SW480 (cell line): Measurements from ENCODE around the gene ASB2.

ENCODE experiments used
- DNase-seq: peaks from one replicate; pipeline ENCODE4 v3.0.0-alpha.2; 2016; ENCODE audit warnings: low spot score

ASB2 gene

GRCh38 chr14:94001501-94002396, 25.4 kb upstream of the ASB2 start:
- peak; percentile 94 for DNase-seq

- DNase-seq = no peak
These were observed 24.6 kb upstream of the ASB2 start for GRCh38 chr14:94001016-94001415.

- DNase-seq = no peak
These were observed 23.9 kb upstream of the ASB2 start for GRCh38 chr14:94000267-94000666.

- DNase-seq = no peak
These were observed 23.2 kb upstream of the ASB2 start for GRCh38 chr14:93999573-93999972.

- DNase-seq = no peak
These were observed 22.6 kb upstream of the ASB2 start for GRCh38 chr14:93998871-93999403.

- DNase-seq = no peak
These were observed 21.8 kb upstream of the ASB2 start for GRCh38 chr14:93997916-93998870.

- DNase-seq = peak; percentile 73
These were observed 20.7 kb upstream of the ASB2 start, which contains the start of gene CCDC197 for GRCh38 chr14:93997082-93997481. TSS of gene CCDC197 (plus strand) at chr14:93997301. CDS start at chr14:93998132, 831 bp downstream.

GRCh38 chr14:93996130-93996695, 19.8 kb upstream of the ASB2 start:
- DNase-seq = no peak

DNA sequence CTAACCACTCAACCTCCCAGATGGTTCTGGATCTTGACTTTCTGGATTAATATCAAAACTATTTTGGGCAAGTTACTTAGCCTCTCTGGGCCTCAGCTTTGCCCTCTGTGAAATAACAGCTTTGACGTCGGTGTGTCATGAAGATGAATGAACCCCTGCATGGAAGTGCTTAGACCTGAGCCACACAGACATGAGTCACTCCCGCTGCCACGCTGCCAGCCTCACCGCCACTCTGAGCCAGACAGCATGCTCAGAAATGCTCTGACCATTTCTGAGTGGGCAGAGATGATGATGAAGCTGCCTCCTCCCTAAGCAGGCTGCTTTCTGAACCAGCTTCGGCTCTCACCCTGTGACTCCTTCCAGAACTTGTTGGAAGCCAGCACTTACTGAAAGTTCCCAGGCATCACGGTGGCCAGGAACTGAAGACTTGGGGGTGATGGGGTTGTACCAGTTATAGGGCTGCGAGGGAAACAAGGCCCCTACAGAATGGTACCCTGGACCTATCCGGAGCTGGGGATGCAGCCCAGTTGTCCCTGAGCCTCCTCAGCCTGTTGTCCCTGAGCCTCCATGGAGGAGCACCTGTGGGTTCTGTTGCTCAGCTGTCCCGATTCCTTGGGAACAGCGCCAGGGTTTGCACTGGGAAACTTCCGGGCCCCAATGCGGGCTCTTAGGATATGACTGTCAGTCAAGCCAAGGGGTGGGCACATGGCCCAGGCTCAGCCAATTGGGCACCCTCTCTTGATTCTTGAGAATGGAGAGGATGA, 18.7 kb upstream of the ASB2 start:
- peak; percentile 85 for DNase-seq

DNA sequence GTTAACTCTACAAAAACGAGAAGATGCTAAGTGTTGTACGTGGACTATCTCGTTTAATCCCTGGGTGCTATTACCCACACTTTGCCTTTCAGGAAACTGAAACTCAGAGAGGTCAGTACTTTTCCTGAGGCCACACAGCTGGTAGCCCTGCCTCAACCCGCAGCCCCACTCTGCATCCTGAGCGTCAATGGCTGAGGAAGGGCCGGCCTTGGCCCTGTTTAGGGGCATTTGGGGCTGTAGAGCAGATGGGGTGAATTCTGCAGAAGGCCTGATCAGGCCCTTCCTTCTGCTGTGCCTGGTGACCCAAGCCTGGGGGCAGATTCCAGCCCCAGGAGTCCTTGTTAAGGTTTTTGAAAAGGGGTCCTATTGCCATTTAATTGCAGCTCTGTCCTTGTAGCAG, 17.0 kb upstream of the ASB2 start:
- no peak for DNase-seq

DNA sequence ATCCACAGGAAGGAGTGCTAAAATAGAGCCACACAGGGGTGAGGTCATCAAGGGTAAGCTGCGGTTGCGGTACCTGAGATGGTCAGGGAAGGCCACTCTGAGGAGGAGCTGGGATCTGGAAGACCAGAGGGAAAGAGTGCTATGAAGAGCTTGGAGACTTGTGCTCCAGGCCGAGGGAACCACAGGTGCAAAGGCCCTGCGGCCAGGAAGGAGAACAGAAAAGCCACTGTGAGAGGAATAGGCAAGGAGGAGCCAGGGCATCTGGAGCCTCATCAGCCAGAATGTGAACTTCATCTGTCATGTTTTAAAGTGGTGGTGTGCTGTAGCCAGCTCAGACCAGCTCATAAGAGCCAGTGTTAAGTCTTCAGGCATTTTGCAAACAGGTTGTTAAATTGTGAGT, 15.3 kb upstream of the ASB2 start:
- no peak for DNase-seq

DNA sequence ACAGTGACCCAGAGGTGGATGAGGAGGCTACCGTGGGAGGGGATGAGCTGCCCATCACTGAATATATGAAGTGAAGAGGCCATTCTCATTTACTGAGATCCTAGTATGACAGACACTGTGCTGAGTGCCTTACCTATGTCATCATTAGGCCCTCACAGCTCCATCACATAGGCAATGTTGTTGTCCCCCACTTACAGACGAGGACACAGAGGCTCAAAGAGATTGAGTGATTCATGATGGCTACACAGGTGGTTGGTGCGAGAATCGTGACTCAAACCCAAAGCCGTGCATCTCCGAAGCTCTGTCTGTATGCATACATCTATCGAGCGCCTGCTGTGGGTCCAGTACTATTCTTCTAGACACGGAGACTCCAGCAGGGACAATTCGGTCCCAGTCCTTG, 14.8 kb upstream of the ASB2 start:
- no peak for DNase-seq

DNA sequence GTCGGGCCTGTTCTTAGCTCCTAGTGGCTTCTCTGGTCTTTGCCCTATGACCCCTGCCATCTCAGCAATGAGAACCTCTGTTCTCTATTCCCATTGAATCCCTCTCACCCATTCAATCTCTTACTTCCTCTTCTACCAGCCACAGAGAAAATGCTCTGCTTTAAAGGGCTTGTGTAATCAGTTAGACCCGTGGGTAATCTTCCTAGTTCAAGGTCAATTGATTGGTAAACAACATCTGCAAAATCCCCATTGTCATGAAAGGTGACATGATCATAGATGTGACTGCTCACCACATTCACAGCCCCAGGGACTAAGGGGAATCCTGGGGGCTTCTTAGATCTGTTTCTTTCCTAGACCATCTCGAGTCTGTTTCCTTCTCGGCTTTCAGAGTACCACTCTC, 13.6 kb upstream of the ASB2 start:
- no peak for DNase-seq

DNA sequence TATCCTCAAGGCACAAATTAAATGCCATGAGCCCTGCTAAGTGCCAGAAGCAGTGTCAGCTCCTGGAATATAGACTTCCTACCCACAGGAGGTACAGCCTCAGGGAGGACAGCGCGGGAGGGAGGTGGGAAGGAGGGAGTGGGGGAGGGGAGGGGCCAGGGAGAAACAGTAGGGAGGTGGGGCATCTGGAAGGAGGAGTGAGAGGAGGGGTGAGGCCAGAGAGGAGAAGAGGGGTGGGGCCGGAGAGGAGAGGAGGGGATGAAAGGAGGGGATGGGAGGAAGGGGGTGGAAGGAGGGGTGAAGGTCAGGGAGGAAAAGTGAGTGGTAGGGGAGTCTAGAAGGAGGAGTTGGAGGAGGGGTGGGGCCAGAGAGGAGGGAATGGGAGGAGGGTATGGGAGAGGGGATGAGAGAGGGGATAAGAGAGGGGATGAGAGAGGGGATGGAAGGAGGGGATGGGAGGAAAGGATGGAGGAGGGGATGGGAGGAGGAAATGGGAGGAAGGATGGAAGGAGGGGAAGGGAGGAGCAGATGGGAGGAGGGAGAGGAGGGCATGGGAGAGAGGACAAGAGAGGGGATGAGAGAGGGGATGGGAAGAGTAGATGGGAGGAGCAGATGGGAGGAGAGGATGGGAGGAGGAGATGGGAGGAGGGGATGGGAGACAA, 11.6 kb upstream of the ASB2 start:
- DNase-seq = no peak

GRCh38 chr14:93987376-93987775, 11.0 kb upstream of the ASB2 start:
- DNase-seq = no peak

- no peak for DNase-seq
These were observed 10.6 kb upstream of the ASB2 start for GRCh38 chr14:93986955-93987354.

DNA sequence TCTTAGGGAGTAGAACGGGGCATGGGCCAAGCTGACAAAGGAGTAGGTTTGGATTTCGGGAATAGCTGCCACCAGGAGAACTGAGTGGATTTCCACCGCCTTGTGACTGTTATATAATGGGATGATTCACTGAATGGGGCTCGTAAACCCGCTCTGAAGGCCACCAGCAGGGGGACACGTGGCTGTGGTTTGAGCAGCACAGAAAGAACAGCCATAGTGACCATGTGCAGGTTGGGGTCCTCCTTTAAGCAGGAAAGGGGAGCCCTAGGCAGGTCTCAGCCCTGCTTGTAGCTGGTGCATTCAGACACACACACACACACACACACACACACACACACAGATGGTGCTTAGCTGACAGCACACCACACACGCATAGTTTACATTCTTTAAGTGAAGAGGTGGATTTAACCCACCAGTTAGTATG, 8.6 kb upstream of the ASB2 start:
- peak; percentile 81 for DNase-seq

DNA sequence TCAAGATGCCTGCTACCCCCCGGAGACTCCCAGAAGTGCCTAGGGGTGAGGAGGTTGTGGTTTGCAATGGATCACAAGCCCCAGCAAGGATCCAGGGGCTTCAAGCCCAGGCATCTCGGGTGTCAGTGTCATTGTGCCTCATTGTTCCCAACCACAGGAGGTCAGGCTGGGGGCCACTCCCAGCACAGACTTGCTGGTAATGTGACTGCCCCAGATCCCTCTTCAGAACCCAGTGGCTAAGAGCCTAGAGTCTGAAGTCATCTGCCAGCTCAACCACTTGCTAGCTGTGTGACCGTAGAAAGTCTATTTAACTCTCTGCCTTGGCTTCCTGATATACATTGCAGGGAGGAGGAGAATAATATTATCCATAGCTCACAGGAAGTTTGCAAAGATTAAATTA, 7.7 kb upstream of the ASB2 start:
- peak; percentile 35 for DNase-seq

DNA sequence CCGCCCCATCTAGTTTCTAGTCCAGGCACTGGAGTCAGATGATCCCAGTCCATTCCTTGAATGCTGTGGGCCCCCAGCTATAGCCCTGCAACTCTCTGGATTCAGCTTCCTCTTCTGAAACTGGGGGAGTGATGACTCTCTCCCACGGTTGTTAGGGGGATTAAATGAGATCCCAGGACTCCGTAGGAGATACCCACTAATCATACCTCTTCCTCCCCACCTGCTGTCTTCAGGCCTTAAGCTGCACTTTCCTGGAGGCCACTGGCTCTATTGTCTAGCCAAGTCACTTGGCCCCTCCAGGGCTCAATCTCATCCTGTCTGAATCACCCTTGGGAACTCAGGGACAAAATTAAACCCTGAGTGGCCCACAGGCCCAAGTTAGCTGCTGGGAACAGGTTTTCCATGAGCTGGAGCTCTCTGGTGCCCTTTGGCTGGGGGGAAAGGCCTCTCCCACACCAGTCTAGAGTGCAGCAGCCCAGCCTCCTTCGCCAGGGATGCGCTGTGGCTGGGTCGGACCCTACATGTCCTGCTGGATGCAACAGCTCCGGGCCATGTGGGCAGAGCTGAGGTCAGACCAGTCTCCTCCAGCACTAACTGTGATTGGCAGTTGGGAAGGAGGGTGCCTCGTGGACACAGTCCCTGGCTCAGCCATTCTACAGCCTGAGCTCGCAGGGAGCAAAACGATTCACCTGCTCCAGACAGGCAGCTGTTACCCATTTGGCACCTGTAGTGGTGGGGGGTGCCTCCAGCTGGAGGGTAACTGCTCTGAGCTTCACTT, 6.0 kb upstream of the ASB2 start:
- DNase-seq = no peak
